NCI-H446 treated with DMSO at 0.1 percent for 48 hours (cell line): ENCODE data around the gene FBLN2.
A peak's percentile ranks its signal among the peaks of the same experiment; 100 is the strongest.

ENCODE experiments used
- DNase-seq: peaks from one replicate; lab custom pipeline; 2025; lab: John Stamatoyannopoulos, UW

Gene FBLN2

GRCh38 chr3:13532085-13532484, 16.8 kb upstream of the FBLN2 start:
- DNase-seq = no peak

- DNase-seq = no peak
Observed at GRCh38 chr3:13532631-13533030, 16.3 kb upstream of the FBLN2 start.

- DNase-seq = no peak
Observed at GRCh38 chr3:13533885-13534301, 15.0 kb upstream of the FBLN2 start.

GRCh38 chr3:13535526-13535875, 13.4 kb upstream of the FBLN2 start:
- DNase-seq = no peak

GRCh38 chr3:13535905-13536304, 13.0 kb upstream of the FBLN2 start:
- peak; percentile 77 for DNase-seq

DNA sequence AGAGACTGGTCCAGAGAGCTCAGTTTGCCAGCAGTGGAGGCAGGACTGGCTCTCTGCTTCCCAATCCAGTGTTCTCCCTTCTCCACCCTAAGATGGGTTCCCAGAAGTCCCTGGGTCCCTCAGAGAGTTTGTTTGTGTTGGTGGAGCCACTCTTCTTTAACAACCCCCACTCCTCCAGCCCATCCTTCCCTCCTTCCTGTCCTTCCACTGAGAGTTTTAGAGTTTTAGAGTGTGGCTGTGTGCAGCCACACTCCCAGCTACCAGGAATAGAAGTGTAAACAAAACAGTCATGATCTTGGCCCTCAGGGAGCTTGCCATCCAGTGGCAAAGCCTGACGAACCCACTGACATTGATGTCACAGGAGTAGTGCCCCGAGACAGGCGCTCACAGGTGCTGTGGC, 12.5 kb upstream of the FBLN2 start:
- DNase-seq = no peak

GRCh38 chr3:13536832-13537231, 12.1 kb upstream of the FBLN2 start:
- DNase-seq = no peak

- DNase-seq = no peak
Observed at GRCh38 chr3:13537244-13537908, 11.5 kb upstream of the FBLN2 start.

- no peak for DNase-seq
Observed at GRCh38 chr3:13537909-13538296, 11.0 kb upstream of the FBLN2 start.

DNA sequence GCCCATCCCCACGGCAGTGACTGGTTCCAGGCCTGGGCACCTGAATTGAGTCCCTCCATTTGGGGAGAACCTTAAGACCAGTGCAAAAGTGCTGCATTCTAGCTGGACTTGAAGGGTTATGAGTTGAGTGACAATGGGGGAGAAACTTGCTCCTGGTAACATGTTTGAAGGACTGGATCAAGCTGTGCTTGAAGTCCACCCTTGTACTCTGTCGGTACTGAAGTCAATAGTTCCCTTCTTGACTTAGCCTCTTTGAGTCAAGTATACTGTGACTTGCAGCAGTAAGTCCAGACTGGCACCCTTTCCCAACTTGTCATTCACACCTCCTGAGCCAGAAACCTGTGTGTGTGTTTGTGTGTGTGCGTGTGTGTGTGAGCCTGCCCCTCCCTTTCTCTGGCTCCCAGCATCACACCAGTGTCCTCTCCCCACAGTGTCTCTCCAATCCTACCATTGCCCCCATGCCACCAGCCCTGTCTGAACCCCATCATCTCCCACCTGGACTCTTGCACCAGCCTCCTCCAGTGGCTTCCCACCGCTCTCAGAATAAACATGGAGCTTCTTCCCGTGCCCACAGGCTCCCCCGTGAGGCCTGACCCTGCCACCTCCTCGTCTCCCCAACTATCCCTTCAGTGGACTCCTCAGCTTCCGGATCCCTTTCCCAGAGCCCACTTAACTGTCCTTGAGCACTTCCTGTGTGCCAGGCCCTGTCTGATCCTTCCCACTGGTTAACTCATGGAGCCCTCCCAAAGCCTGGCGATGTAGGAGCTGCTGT, 10.2 kb upstream of the FBLN2 start:
- DNase-seq = no peak

DNA sequence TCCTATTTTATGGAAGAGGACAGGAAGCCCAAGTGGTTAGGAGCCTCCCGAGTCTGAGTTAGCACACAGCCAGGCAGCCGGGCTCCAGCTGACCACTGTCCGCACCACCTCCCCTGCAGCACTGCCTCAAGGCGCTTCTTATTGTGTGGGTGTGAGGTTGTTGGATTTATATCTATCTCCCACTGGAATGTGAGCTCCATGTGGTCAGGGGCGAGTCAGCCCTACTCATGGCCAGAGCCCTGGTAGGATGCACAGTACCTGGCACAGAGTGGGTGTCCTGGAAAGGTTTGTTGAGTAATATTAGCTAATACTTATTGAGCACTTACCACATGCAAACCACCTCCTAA, 9.7 kb upstream of the FBLN2 start:
- DNase-seq = no peak

- no peak for DNase-seq
Observed at GRCh38 chr3:13539671-13540070, 9.3 kb upstream of the FBLN2 start.

DNA sequence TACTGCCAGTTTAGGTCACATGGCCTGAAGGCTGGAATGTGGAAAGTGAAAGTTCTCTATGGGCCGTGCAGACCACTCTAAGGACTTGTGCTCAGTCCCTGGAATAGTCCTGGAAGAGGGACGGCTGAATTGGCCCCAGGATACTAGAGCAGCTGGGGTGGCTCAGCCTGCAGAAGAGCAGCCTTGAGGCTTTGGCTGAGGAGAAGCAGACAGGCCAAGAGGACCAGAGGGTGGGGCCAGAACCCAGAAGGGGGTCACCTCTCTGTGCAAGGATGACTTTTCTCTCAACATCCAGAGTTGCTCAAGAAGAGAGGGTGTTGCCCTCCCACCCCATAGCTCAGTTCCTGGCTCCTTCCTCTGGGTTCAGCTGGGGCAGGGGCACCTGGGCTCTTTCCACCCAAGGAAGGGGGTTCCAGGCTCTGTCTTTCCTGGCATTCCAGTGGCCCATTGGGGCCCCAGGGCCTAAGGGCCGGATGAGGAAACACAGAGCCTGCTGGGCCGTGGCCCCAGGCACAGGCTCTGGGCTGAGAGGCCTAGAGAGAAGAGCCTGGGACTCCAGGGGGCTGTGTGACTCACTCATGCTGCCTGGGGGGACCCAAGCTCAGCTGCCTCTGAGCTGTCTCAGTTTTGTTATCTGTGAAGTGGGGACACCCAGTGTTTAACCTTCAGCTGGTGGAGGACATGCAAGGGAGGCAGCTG, 8.5 kb upstream of the FBLN2 start:
- DNase-seq = no peak

- DNase-seq = no peak
Observed at GRCh38 chr3:13541691-13542090, 7.2 kb upstream of the FBLN2 start.

DNA sequence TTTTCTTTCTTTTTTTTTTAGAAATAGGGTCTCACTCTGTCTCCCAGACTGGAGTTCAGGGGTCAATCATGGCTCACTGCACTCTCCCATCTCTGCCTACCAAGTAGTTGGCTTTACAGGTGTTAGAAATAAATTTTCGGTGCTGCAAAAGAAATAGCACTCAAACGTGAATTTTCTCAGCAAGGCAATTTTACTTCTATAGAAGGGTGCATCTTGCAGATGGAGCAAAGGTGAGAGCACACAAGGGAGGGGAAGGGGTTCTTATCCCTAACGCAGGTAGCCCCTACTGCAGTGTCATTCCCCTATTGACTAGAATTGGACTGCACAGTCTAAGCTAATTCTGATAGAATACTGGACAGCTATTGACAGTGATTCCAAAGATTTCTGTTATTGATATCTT, 6.8 kb upstream of the FBLN2 start:
- no peak for DNase-seq

DNA sequence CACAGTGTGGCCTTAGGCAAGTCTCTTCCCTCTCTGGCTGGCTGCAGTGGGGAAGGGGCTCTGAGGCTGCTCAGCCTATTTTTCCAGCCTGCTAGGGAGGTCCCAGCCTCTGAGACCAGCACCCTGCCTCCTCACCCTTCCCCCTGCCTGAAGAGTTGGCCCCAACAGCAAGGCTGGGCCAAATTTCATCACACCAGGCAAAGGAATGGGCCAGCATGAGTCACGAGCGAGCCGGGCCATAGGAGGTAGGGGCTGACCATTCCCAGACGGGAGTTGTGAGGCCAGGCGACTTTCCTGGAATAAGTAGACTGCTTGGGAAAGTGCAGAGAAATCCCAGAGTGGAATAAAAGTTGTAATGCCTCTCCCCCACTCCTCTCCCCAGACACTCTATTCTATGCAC, 5.7 kb upstream of the FBLN2 start:
- DNase-seq = no peak

DNA sequence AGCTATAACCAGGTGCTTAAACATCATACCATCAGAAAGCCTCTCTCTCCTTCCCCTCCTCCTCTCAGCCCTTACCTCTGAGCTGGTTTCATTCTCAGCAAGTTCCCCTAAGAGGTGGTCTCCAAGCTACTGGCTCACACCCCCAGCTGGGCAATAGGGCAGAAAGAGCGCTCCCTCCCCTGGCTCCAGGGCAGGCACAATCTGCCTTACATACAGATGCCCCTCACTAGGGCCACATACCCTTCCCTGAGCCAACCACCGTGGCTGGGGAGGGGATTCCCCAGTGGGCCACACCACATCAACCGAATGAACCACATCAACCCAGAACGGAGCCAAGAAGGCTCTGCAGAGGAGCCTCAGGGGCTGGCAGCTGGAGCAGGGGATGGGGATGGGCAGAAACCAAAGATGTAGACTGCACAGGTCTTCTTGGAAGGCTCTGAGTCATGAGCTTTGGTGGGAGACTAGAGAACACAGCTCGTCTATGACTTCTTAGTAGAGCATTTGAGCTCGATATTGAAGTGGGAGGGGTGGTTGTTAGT, 4.6 kb upstream of the FBLN2 start:
- no peak for DNase-seq

- DNase-seq = no peak
Observed at GRCh38 chr3:13544951-13545651, 3.8 kb upstream of the FBLN2 start.

DNA sequence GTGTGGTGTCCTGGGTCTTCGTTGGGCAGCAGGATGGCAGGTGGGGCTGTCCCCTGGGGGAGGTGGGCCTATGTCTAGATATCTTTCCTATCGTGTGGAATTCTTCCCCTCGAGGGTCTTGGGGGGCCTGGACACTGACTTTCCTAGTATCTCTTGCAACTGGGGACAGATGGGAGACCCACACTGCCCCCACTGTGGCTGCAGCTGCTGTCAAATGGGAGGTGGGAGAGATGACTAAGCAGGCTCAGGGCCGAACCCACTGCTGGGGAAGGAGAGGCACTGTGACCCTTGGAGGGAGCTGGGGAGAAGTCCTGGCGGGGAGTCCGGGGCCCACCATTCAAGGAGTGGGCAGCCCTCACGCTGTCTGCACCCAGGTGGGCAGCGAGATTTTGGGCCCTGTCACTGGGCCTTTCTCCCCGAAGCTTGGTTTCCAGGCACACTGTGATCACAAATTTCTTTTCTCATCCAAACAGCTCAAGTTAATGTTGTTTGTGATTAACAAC, 2.9 kb upstream of the FBLN2 start:
- DNase-seq = no peak

- DNase-seq = no peak
Observed at GRCh38 chr3:13546667-13547171, 2.2 kb upstream of the FBLN2 start.

DNA sequence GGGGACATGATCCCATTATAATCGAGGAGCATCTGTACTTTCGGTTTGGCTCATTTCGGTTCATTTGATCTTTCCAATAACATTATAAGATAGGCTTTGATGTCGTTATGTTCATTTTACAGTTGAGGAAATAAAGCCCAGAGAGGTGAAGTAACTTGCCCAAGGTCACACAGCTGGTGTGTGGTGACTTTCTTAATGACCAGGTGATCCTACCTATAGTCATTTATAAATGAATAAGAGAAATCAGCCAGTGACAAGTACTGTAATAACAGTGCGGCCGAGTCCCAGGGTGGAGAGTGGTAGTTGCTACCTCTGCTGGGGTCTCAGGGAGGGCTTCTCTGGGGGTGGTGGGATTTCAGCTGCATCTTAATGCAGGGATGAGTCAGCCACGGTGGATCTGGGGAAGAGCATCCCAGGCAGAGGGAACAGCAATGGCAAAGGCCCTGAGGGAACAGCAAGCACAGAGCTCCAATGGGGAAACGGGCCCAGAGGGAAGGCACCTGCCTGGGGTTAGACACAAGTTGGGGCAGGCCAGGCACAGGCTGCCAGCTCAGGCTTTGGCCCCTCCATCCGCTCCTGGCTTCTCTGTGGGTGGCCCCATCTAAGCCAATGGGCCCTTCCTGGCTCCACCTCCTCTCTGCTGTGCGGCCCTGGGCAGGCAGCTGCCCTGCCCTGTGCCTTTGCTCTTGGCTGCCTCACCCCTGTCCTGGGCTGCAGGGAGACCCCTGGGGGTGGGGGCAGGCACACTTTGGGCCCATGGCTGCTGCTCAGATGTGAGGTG, 1.1 kb upstream of the FBLN2 start:
- DNase-seq = no peak
